HG02798 (cell line): ENCODE results near the gene SPATA31D3.
"Not testable (repeated sequence)": the region's sequence is repeated elsewhere in the genome, so short reads cannot be mapped to it uniquely, and the experiment has no call there.

ENCODE experiments used
- ATAC-seq: cut with Tn5 transposase; IDR thresholded peaks from one replicate; pipeline ENCODE4 v1.9.1; 2021; ENCODE audit warnings: mild to moderate bottlenecking; ENCODE audit not compliant: unreplicated experiment, poor library complexity

Gene SPATA31D3

GRCh38 chr9:81974764-81975163, 31.5 kb downstream of the SPATA31D3 start:
- no peak for ATAC-seq

GRCh38 chr9:81976351-81976750, 33.1 kb downstream of the SPATA31D3 start:
- ATAC-seq = no peak

- ATAC-seq = peak; percentile 79
Observed at GRCh38 chr9:81979196-81979595, 35.9 kb downstream of the SPATA31D3 start.

- ATAC-seq = no peak
Observed at GRCh38 chr9:81980568-81980967, 37.3 kb downstream of the SPATA31D3 start.

- no peak for ATAC-seq
Observed at GRCh38 chr9:81981883-81982282, 38.6 kb downstream of the SPATA31D3 start.

GRCh38 chr9:81984928-81985327, 41.6 kb downstream of the SPATA31D3 start:
- ATAC-seq = no peak

- ATAC-seq = no peak
Observed at GRCh38 chr9:81986051-81986450, 42.8 kb downstream of the SPATA31D3 start.

- not testable (repeated sequence) for ATAC-seq
Observed at GRCh38 chr9:81988472-81988871, 45.2 kb downstream of the SPATA31D3 start, which contains the start of gene SPATA31D1. Gene SPATA31D1 (plus strand): TSS chr9:81988772. CDS start chr9:81988819, 47 bp downstream.

GRCh38 chr9:81989700-81990099, 46.4 kb downstream of the SPATA31D3 start:
- no peak for ATAC-seq

GRCh38 chr9:81993656-81994055, 50.4 kb downstream of the SPATA31D3 start:
- no peak for ATAC-seq
